BJ (cell line): ENCODE measurements around the gene NCAPH2. TPM values are rescaled to one million over a fixed set of nuclear protein-coding genes. Genes with fewer than 3 reads are reported as not detected.

Experiments used
- CTCF ChIA-PET: fragments of 350-600 bp; formaldehyde crosslinking; extraction: SDS; loops from one replicate; lab custom pipeline; 2021; ENCODE audit warnings: antibody characterized with exemption, inconsistent platforms; lab: Yijun Ruan, JAX
- POLR2A ChIA-PET: fragments of 300-600 bp; sonication (Branson Sonifier 250); formaldehyde crosslinking; extraction: SDS; loops from one replicate; lab custom pipeline; 2021; ENCODE audit warnings: antibody characterized with exemption; lab: Charles Lee
- DNase-seq: peaks from one replicate; pipeline ENCODE4 v3.0.0-alpha.2; 2011; ENCODE audit warnings: low read depth
- H3K27me3 ChIP-seq: 2 replicates; pipeline ENCODE4 v1.6.0; 2011; ENCODE audit warnings: low read length; ENCODE audit not compliant: control insufficient read depth, insufficient read depth
- H3K36me3 ChIP-seq: 2 replicates; pipeline ENCODE4 v1.5.1; 2011; ENCODE audit warnings: low read length; ENCODE audit not compliant: control insufficient read depth, insufficient read depth
- H3K4me3 ChIP-seq: 2 replicates; pipeline ENCODE4 v1.5.1; 2011; ENCODE audit warnings: low read depth, mild to moderate bottlenecking, control low read depth, low read length
- CTCF ChIP-seq: IDR thresholded peaks from 2 replicates; pipeline ENCODE4 v1.5.1; 2011; ENCODE audit warnings: low read depth, mild to moderate bottlenecking, control low read depth, inconsistent platforms, low read length, moderate library complexity; ENCODE audit not compliant: insufficient read depth
- polyA plus RNA-seq: library from polyadenylated mRNA; depleted of rRNA; stranded (reverse); fragments of >200 nt; gene quantifications from 2 replicates; pipeline ENCODE4 v1.2.3, GENCODE V29; 2011

The NCAPH2 gene
- polyA plus RNA-seq, 1 experiment = 31.7 TPM

- POLR2A ChIA-PET = no interaction called here
These were observed 2.0 kb upstream of the NCAPH2 start for GRCh38 chr22:50505776-50506610.

GRCh38 chr22:50506611-50507420 lies 1.2 kb upstream of the NCAPH2 start:
- CTCF ChIA-PET = interaction anchor here (1.1 to 3.1 kb wide), 3 partner anchors 9 to 165 kb away, joined by 3 to 13 read pairs (median 10); partner anchors contain the start of gene SCO2
- no peak for TF ChIP-seq CTCF
- Histone ChIP-seq H3K27me3 (no peaks in the 10 kb centered on the region), H3K36me3 (peaks cover 27% of the 10 kb centered on the region), H3K4me3 (peak overlapping the region; percentile 99)
- no peak for DNase-seq
- POLR2A ChIA-PET = no interaction called here

More at GRCh38 chr22:50505776-50506610, 2.0 kb upstream of the NCAPH2 start:
- Histone ChIP-seq H3K36me3 (peaks cover 27% of the 10 kb centered on the region), H3K4me3 (peak overlapping the region; percentile 99), H3K27me3 (no peaks in the 10 kb centered on the region)
- no peak for TF ChIP-seq CTCF
- CTCF ChIA-PET = interaction anchor here (3.1 kb wide), 1 partner anchor 9 kb away, joined by 13 read pairs; no protein-coding TSS in a partner anchor
- DNase-seq = no peak

- DNase-seq = no peak
- POLR2A ChIA-PET = interaction anchor here (0.6 to 1.1 kb wide), 3 partner anchors 14 to 22 kb away, joined by 3 to 9 read pairs (median 4); partner anchors contain the start of genes SCO2 and TYMP
These were observed 518 bp upstream of the NCAPH2 start, which contains the start of gene LMF2 for GRCh38 chr22:50507421-50507990. Gene LMF2, minus strand, starts transcription at chr22:50507702. Its CDS starts 27 bp downstream, at chr22:50507675.

GRCh38 chr22:50508897-50509296 lies 873 bp downstream of the NCAPH2 start:
- H3K4me3 ChIP-seq = peak overlapping the region; percentile 92
- no peaks in the 10 kb centered on the region for H3K27me3 ChIP-seq
- POLR2A ChIA-PET = interaction anchor here (0.6 kb wide), 1 partner anchor 16 kb away, joined by 4 read pairs; no protein-coding TSS in a partner anchor
- CTCF ChIA-PET = interaction anchor here (1.5 to 2.3 kb wide), 2 partner anchors 11 to 17 kb away, joined by 3 to 8 read pairs; partner anchors contain the start of gene SCO2
- no peak for DNase-seq
- peaks cover 15% of the 10 kb centered on the region for H3K36me3 ChIP-seq
- no peak for TF ChIP-seq CTCF

More at GRCh38 chr22:50507421-50507990, 518 bp upstream of the NCAPH2 start, which contains the start of gene LMF2:
- Histone ChIP-seq H3K36me3 (peaks cover 25% of the 10 kb centered on the region), H3K4me3 (peak within 1 kb of the TSS; percentile 99), H3K27me3 (no peaks in the 10 kb centered on the region)
- CTCF ChIA-PET = interaction anchor here (1.1 to 3.1 kb wide), 3 partner anchors 10 to 165 kb away, joined by 3 to 13 read pairs (median 10); partner anchors contain the start of gene SCO2
- no peak for TF ChIP-seq CTCF
